Activated CD8-positive, alpha-beta memory T cell treated with anti-CD3 and anti-CD28 coated beads, Interleukin-2, amount 50 U/mL, for 24 hours (primary cell): ENCODE data around the gene SRPRA.
"Not testable (repeated sequence)": the region's sequence is repeated elsewhere in the genome, so short reads cannot be mapped to it uniquely, and the experiment has no call there.

Source experiments
- DNase-seq: peaks from one replicate; pipeline ENCODE4 v3.0.0-alpha.2; 2020; ENCODE audit errors: extremely low read depth

SRPRA gene

GRCh38 chr11:126282736-126283591 is 14.3 kb upstream of the SRPRA start, which contains the start of gene TIRAP:
Gene TIRAP (plus strand): TSS chr11:126283093. CDS start chr11:126290895, 7,802 bp downstream.
- DNase-seq = no peak

- no peak for DNase-seq
These were observed 13.7 kb upstream of the SRPRA start for GRCh38 chr11:126282361-126282735.

DNA sequence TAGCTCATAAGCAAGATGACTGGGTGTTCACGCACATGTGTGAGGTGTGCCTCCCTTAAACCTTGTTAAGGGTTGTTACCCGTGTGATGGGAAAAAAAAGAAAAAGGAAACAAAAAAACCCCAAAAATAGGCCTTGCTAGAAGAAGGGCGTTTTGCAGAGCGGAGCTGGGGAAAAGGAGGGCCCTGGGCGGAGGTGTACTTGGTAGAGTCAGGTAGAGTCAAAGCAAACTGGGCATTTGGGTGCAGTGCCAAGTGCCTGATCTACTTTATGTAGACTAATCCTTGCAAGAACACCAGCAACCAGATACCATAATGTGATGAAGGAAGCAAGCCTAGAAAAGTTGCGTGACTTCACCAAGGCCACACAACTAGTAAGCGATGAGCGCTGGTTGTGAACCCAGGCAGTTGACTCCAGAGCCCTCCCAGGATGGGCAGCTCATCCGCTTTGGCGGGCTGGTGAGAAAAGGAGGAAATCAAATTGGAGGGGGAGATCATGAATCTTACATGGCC is 13.0 kb upstream of the SRPRA start:
- no peak for DNase-seq

- DNase-seq = no peak
These were observed 12.6 kb upstream of the SRPRA start for GRCh38 chr11:126281245-126281644.

GRCh38 chr11:126280595-126280994 is 11.9 kb upstream of the SRPRA start:
- DNase-seq = no peak

DNA sequence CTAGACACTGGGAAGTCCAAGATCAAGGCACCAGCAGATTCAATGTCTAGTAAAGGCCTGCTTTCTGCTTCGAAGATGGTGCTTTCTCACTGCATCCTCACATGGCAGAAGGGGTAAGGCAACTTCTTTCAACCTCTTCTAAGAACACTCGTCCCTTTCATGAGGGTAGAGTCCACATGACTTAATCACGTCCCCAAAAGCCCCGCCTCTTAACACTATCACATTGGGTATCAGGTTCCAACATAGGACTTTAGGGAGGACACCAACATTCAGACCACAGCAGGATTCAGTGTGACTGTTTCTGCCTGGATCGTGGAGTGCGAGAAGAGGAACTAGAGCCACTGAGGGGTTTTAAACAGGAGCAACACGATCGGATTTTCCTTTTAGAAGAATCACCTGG is 10.5 kb upstream of the SRPRA start:
- DNase-seq = no peak

DNA sequence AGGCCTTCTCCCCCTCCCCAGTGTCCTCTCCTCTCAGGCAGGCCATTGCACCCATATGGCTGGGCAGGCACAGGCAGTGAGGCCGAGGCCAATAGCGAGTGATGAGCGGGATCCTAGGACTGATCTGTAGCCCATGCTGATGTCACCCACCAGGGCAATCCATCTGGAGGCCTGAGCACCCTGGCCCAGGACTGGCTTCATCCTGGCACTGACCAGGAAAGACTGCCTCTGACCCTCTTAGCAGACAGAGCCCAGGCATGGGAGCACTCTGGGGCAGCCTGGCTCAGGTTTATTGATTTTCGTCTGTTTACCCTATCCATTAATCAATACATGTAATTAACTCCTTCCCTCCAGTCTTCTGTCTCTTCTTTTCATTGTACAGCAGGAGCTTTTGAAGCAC is 9.1 kb upstream of the SRPRA start:
- DNase-seq = no peak

DNA sequence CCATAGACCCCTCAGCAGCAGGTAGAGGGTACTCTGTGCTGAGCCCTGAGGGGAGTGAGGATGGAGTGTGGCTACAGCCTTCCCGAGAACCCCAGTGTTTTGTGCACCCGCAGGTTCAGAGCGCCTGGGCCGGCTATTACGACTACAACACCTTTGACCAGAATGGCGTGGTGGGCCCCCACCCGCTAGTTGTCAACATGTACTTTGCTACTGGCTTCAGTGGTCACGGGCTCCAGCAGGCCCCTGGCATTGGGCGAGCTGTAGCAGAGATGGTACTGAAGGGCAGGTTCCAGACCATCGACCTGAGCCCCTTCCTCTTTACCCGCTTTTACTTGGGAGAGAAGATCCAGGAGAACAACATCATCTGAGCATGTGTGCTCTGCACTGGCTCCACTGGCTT is 8.6 kb upstream of the SRPRA start:
- no peak for DNase-seq

- no peak for DNase-seq
These were observed 361 bp downstream of the SRPRA start for GRCh38 chr11:126268361-126268707.

GRCh38 chr11:126267650-126268049 is 1.0 kb downstream of the SRPRA start:
- DNase-seq = no peak

- DNase-seq = no peak
These were observed 2.9 kb downstream of the SRPRA start for GRCh38 chr11:126265811-126266210.

- DNase-seq = no peak
These were observed 5.2 kb downstream of the SRPRA start for GRCh38 chr11:126263489-126263888.

DNA sequence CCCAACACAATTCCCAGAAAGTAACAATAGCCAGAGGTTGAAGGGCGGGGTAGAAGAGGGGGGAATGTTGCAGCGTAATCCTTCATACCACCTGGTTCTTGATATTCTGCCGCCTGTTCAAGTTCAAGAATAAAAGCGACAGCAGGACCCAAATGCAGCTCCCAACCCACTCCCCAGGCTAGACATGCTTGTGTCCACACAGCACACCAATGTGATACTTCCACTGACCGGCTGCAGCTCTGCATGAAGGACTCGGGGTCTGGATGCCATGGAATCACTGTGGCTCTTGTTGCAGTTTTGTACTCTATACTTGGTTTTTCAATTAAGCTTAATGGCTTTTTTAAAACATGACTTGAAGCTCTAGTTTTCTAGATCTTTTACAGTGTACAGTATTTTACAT is 6.5 kb downstream of the SRPRA start:
- no peak for DNase-seq

DNA sequence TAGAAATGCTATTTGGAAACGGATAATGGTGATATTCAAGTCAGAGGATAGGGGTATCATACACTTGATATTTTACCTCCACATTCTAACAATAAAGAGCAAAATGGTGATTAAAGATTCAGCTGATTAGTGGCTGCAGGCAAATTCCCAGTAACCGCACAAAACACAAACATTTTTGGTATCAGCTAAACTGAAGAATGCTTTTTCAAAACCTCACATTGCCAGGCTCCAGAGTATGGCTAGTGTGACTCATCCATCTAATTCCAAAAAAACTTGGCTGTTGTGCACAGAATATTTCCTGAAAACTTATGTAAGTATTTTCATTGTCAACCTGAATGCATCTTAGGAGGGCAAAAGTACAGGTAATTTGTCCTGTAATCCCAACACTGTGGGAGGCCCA is 10.9 kb downstream of the SRPRA start:
- DNase-seq = no peak

- DNase-seq = no peak
These were observed 11.6 kb downstream of the SRPRA start for GRCh38 chr11:126257144-126257543.

DNA sequence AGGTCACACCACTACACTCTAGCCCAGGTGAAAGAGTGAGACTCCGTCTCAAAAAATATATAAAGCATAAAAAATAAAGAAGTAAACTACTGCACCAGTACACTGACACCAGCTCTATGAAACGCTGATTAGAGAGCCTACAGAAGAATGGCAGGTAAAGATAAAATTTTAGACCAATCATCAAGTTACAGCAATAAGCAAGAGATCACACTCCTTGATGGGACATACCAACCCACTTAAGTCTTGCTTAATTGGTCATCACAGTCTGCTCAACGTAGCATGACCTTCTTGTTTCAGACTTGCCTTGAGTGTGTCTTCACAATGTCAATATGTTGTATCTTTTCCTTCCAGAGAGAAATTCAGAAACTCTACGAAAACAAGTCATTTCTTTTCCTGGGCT is 12.5 kb downstream of the SRPRA start:
- DNase-seq = no peak

GRCh38 chr11:126255507-126255906 is 13.2 kb downstream of the SRPRA start:
- DNase-seq = not testable (repeated sequence)

DNA sequence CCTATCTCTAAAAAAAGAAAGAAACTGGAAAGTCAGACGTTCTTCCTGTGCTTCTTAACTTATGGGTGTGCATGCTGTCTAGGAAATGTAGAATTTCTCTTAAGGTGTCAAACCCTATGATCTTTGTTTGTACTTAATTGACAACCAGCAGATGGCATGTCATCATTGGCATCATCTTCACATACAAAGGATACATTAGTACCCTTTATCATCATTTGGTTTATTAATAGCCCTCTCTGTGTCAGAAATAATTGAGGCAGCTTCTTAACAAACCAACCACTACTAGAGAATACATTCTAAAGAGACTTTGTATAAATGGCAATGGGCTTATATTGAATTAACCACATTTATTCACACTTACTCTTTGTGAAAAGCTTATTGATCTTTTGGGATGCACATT is 13.9 kb downstream of the SRPRA start:
- DNase-seq = no peak

- DNase-seq = no peak
These were observed 15.4 kb downstream of the SRPRA start for GRCh38 chr11:126253265-126253664.

DNA sequence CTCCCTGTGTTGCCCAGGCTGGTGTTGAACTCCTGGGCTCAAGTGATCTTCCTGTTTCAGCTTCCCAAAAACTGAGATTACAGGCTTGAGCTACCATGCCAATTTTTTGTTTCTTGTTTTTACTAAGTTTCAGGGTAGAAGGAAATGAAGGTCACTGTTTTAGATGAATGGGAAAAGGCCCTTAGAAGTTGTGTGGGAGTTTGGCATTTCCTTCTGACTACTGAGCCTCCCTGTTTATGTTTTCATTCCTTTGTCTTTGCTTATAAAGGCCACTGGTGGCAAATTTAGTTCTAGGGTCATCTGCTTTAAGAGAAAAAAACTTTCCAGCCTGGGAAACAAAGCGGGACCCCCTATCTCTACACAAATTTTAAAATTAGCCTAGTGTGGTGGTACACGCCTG is 22.1 kb downstream of the SRPRA start:
- DNase-seq = no peak

GRCh38 chr11:126233391-126233790 is 35.3 kb downstream of the SRPRA start:
- DNase-seq = no peak

DNA sequence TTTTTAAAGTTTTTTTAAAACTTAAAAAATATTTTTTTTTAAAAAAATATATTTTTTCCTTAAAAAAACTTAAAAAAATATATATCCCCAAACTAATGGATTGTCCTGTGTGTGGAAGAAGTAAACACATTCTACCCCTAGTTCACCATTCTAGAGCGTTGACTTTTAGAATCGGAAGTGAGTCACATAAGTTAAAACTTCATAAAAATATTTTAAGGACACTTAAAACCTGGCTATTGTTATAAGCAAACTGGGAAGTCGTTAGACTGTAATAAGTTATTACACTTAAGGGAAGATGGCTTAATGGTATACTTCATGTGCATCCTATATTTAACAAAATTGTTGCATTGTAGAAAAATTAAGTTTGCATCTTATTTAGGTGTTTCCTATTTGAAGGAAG is 36.0 kb downstream of the SRPRA start:
- no peak for DNase-seq

- no peak for DNase-seq
These were observed 36.8 kb downstream of the SRPRA start for GRCh38 chr11:126231725-126232459.
